H1 (cell line): Measurements from ENCODE around the gene GALNT4. TPM values are rescaled to one million over a fixed set of nuclear protein-coding genes. Genes with fewer than 3 reads are reported as not detected.

ENCODE experiments used
- CTCF ChIA-PET: fragments of 300-600 bp; sonication (Branson Sonifier 250); formaldehyde crosslinking; loops from one replicate; lab custom pipeline; 2021; ENCODE audit not compliant: partially characterized antibody; lab: Charles Lee
- POLR2A ChIA-PET: fragments of 300-600 bp; sonication (Branson Sonifier 250); formaldehyde crosslinking; loops from one replicate; lab custom pipeline; 2021; ENCODE audit warnings: inconsistent platforms; ENCODE audit not compliant: partially characterized antibody; lab: Charles Lee
- DNase-seq, 2 experiments: peaks; one replicate each; pipeline versions ENCODE4 v3.0.0 to v3.0.0-alpha.2; 2010 to 2022; ENCODE audit warnings: low spot score in 2 of 2, low read depth in 1 of 2, mixed read lengths in 1 of 2
- FAIRE-seq: peaks from 2 replicates; lab custom pipeline; 2011; peaks lifted over from hg19 to GRCh38; lab: Jason Lieb, UNC
- H2AFZ ChIP-seq: 2 replicates; pipeline ENCODE4 v1.8.1; 2012; ENCODE audit warnings: low read length, inconsistent platforms
- H2AK5ac ChIP-seq: 2 replicates; pipeline ENCODE4 v1.6.1; 2013; ENCODE audit warnings: low read depth, low read length
- H2BK120ac ChIP-seq: replicated peaks from 2 replicates; pipeline ENCODE3; 2013; ENCODE audit warnings: low read depth, low read length, inconsistent platforms
- H2BK12ac ChIP-seq: 2 replicates; pipeline ENCODE4 v1.6.1; 2013; ENCODE audit warnings: low read depth, low read length
- H2BK15ac ChIP-seq: 2 replicates; pipeline ENCODE4 v1.6.1; 2013; ENCODE audit warnings: low read length
- H2BK20ac ChIP-seq: 2 replicates; pipeline ENCODE4 v1.6.1; 2013; ENCODE audit warnings: low read length
- H2BK5ac ChIP-seq: 2 replicates; pipeline ENCODE4 v1.6.1; 2013; ENCODE audit warnings: low read depth, low read length
- H3K14ac ChIP-seq: 2 replicates; pipeline ENCODE4 v1.6.1; 2013; ENCODE audit warnings: inconsistent platforms; ENCODE audit not compliant: insufficient read length
- H3K18ac ChIP-seq: 2 replicates; pipeline ENCODE4 v1.6.1; 2013; ENCODE audit warnings: low read length; ENCODE audit errors: extremely low read depth
- H3K23ac ChIP-seq: 2 replicates; pipeline ENCODE4 v1.6.1; 2013; ENCODE audit warnings: inconsistent platforms; ENCODE audit not compliant: insufficient read length
- H3K23me2 ChIP-seq: 2 replicates; pipeline ENCODE4 v1.6.1; 2013; ENCODE audit warnings: low read depth, low read length
- H3K27ac ChIP-seq: 2 replicates; pipeline ENCODE4 v1.6.1; 2011; ENCODE audit warnings: low read depth, low read length, inconsistent platforms
- H3K27me3 ChIP-seq, 4 experiments: replicated peaks in 1 of 4; 1 replicate in 1 of 4; 2 replicates in 3 of 4; pipeline versions ENCODE4 v1.6.1 to v1.8.1; 2011 to 2013; ENCODE audit warnings: low read length in 3 of 4, mild to moderate bottlenecking in 3 of 4, inconsistent platforms in 2 of 4, mixed read lengths in 2 of 4, moderate library complexity in 1 of 4; ENCODE audit not compliant: control insufficient read depth in 3 of 4, insufficient read depth in 3 of 4; ENCODE audit errors: extremely low read depth in 1 of 4
- H3K36me3 ChIP-seq, 4 experiments: 2 replicates each; pipeline versions ENCODE4 v1.6.1 to v1.8.1; 2011 to 2013; ENCODE audit warnings: mild to moderate bottlenecking in 4 of 4, low read length in 3 of 4, moderate library complexity in 2 of 4, control low read depth in 1 of 4, inconsistent platforms in 1 of 4; ENCODE audit not compliant: insufficient read depth in 4 of 4, control insufficient read depth in 2 of 4
- H3K4ac ChIP-seq: replicated peaks from 2 replicates; pipeline ENCODE3; 2013; ENCODE audit warnings: low read length, low read depth, mixed read lengths, inconsistent platforms; ENCODE audit not compliant: insufficient read length
- H3K4me1 ChIP-seq, 4 experiments: replicated peaks in 1 of 4; 1 replicate in 1 of 4; 2 replicates in 3 of 4; pipeline versions ENCODE4 v1.6.1 to v1.8.1; 2011 to 2013; ENCODE audit warnings: low read length in 3 of 4, inconsistent platforms in 2 of 4, mixed read lengths in 1 of 4; ENCODE audit not compliant: insufficient read depth in 4 of 4, control insufficient read depth in 3 of 4
- H3K4me2 ChIP-seq, 2 experiments: 2 replicates each; pipeline versions ENCODE4 v1.6.1 to v1.8.1; 2011 to 2013; ENCODE audit warnings: low read depth in 2 of 2, low read length in 2 of 2, control low read depth in 1 of 2, inconsistent platforms in 1 of 2, mild to moderate bottlenecking in 1 of 2; ENCODE audit not compliant: insufficient read depth in 1 of 2
- H3K4me3 ChIP-seq, 4 experiments: fragments of 200-600, 300-600 bp in 1 of 4; sonication (generic), shearing (Covaris generic), sonication (Bioruptor Twin) in 1 of 4; 2 replicates each; pipeline versions ENCODE4 v1.5.1 to v1.8.1; 2011 to 2016; ENCODE audit warnings: low read length in 4 of 4, low read depth in 3 of 4, control low read depth in 2 of 4, inconsistent platforms in 2 of 4, mild to moderate bottlenecking in 2 of 4, mixed read lengths in 1 of 4, moderate library complexity in 1 of 4; ENCODE audit not compliant: insufficient read depth in 2 of 4; ENCODE audit errors: extremely low read depth in 1 of 4
- H3K56ac ChIP-seq: replicated peaks from 2 replicates; pipeline ENCODE3; 2013; ENCODE audit warnings: low read depth, mild to moderate bottlenecking, mixed read lengths, low read length, inconsistent platforms; ENCODE audit not compliant: insufficient read length
- H3K79me1 ChIP-seq: 2 replicates; pipeline ENCODE4 v1.6.1; 2013; ENCODE audit warnings: low read depth, low read length, control low read depth
- H3K79me2 ChIP-seq, 2 experiments: 2 replicates each; pipeline versions ENCODE4 v1.6.1 to v1.8.1; 2012 to 2013; ENCODE audit warnings: low read length in 2 of 2, mild to moderate bottlenecking in 2 of 2, inconsistent platforms in 1 of 2; ENCODE audit not compliant: insufficient read depth in 2 of 2, control insufficient read depth in 1 of 2
- H3K9ac ChIP-seq, 4 experiments: replicated peaks in 1 of 4; 1 replicate in 1 of 4; 2 replicates in 3 of 4; pipeline versions ENCODE4 v1.6.1 to v1.8.1; 2011 to 2013; ENCODE audit warnings: low read depth in 3 of 4, low read length in 3 of 4, control low read depth in 2 of 4, mild to moderate bottlenecking in 2 of 4, moderate library complexity in 2 of 4, inconsistent platforms in 1 of 4; ENCODE audit errors: extremely low read depth in 1 of 4
- H3K9me3 ChIP-seq, 2 experiments: 2 replicates each; pipeline versions ENCODE4 v1.6.1 to v1.8.1; 2012 to 2013; ENCODE audit warnings: mild to moderate bottlenecking in 2 of 2, moderate library complexity in 2 of 2, control low read depth in 1 of 2, inconsistent platforms in 1 of 2, low read depth in 1 of 2, low read length in 1 of 2, mixed read lengths in 1 of 2; ENCODE audit not compliant: insufficient read depth in 2 of 2
- H4K20me1 ChIP-seq, 2 experiments: replicated peaks in 1 of 2; 2 replicates each; pipeline versions ENCODE3 to v1.8.1; 2011 to 2013; ENCODE audit warnings: inconsistent platforms in 2 of 2, low read length in 2 of 2, mild to moderate bottlenecking in 1 of 2; ENCODE audit not compliant: insufficient read depth in 2 of 2, control insufficient read depth in 1 of 2
- H4K5ac ChIP-seq: 2 replicates; pipeline ENCODE4 v1.6.1; 2013; ENCODE audit warnings: low read length, low read depth, mixed read lengths, inconsistent platforms; ENCODE audit not compliant: insufficient read length
- H4K8ac ChIP-seq: 2 replicates; pipeline ENCODE4 v1.8.0; 2013; ENCODE audit warnings: mild to moderate bottlenecking, moderate library complexity, low read length, inconsistent platforms; ENCODE audit not compliant: insufficient read depth; ENCODE audit errors: extremely low read depth
- H4K91ac ChIP-seq: replicated peaks from 2 replicates; pipeline ENCODE3; 2013; ENCODE audit warnings: low read length, mixed read lengths, inconsistent platforms; ENCODE audit not compliant: insufficient read length
- ATF3 ChIP-seq: IDR thresholded peaks from 2 replicates; pipeline ENCODE4 v1.6.1; 2011; ENCODE audit warnings: low read depth, mild to moderate bottlenecking, low read length; ENCODE audit not compliant: insufficient read depth
- EZH2 ChIP-seq: fragments of 200-600 bp; sonication (generic); IDR thresholded peaks from 2 replicates; pipeline ENCODE4 v1.7.1; 2012; ENCODE audit warnings: low read depth, mild to moderate bottlenecking, moderate library complexity, low read length, inconsistent platforms; ENCODE audit not compliant: severe bottlenecking
- GABPA ChIP-seq: IDR thresholded peaks from 2 replicates; pipeline ENCODE4 v1.6.1; 2011; ENCODE audit warnings: mild to moderate bottlenecking, low read length, moderate library complexity, borderline replicate concordance; ENCODE audit not compliant: insufficient read depth
- POLR2A ChIP-seq, 2 experiments: IDR thresholded peaks; 1 replicate in 1 of 2; 2 replicates in 1 of 2; pipeline ENCODE4 v1.6.1; 2011; ENCODE audit warnings: low read depth in 2 of 2, low read length in 2 of 2, mild to moderate bottlenecking in 2 of 2; ENCODE audit errors: control extremely low read depth in 1 of 2
- SIN3A ChIP-seq, 2 experiments: IDR thresholded peaks in 1 of 2; conservative IDR thresholded peaks in 1 of 2; 2 replicates each; pipeline ENCODE4 v1.6.1; 2011 to 2012; ENCODE audit warnings: low read length in 2 of 2, improper control_type of control experiment in 1 of 2, low read depth in 1 of 2, mild to moderate bottlenecking in 1 of 2
- TAF7 ChIP-seq: optimal IDR thresholded peaks from 2 replicates; pipeline ENCODE3; 2011; ENCODE audit warnings: low read depth, mild to moderate bottlenecking, inconsistent platforms, low read length, moderate library complexity, borderline replicate concordance
- polyA plus RNA-seq, 7 experiments: library from polyadenylated mRNA; depleted of rRNA in 3 of 7; stranded (reverse) in 5 of 7; unstranded in 2 of 7; fragments of >200 nt in 5 of 7; fragments of 200-250 nt in 2 of 7; gene quantifications; 1 replicate in 5 of 7; 2 replicates in 1 of 7; 4 replicates in 1 of 7; pipeline versions ENCODE4 v1.2.1 to v1.2.3, GENCODE V29; 2011 to 2013; ENCODE audit warnings: missing spikeins in 2 of 7, mixed read lengths in 2 of 7
- total RNA-seq: library from RNA; stranded (reverse); fragmentation: NEBNext Ultra II Directional; extraction: Animal tissue kit (Norgen Biotek cat#: 25700); gene quantifications from 2 replicates; pipeline ENCODE4 v1.2.1, GENCODE V29; 2021

GALNT4 gene
- total and polyA plus RNA-seq, 2 of the 8 experiments (the other 6 are each of a cell fraction or from before 2014, with no cell fraction given) = 0.45 to 3.3 TPM

DNA sequence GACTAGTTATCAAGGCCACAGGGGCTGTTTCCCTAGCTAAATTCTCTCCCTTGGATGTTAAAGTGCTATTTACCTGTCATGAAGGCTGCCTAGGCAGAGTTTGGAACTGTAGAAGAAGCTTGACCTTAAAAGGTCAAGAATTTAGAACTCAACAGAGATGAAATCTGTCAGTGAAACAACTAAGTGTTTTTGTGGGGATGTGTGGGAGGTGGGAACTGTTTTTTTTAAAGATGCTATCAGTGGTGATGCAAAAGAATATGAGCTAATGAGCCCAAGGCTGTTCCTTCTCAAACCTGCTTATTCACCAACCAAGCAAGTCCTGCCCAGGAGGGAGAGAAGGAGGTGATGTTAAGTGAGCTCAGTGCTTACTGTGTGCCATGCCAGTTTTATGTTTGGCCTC lies 42.0 kb upstream of the GALNT4 start:
- H4K20me1 ChIP-seq = no peaks in the 10 kb centered on the region
- H4K91ac ChIP-seq = no peak overlapping the region
- H3K4me1 ChIP-seq = no peaks in the 10 kb centered on the region
- H2AK5ac ChIP-seq = no peak overlapping the region
- H3K23ac ChIP-seq = no peak overlapping the region
- CTCF ChIA-PET = interaction anchor here (1.5 kb wide), 1 partner anchor 18 kb away, joined by 4 read pairs; no protein-coding TSS in a partner anchor
- H3K27me3 ChIP-seq = no peaks in the 10 kb centered on the region
- no peak overlapping the region for H2BK120ac ChIP-seq
- no peak overlapping the region for H2BK15ac ChIP-seq
- no peaks in the 10 kb centered on the region for H3K36me3 ChIP-seq
- H3K79me1 ChIP-seq = no peaks in the 10 kb centered on the region
- no peak for DNase-seq
- TF ChIP-seq ATF3 = no peak
- TF ChIP-seq EZH2 = no peak
- no peak for TF ChIP-seq POLR2A (IDR thresholded peaks at IDR 0.05; ENCODE audit: control extremely low read depth in 1 of 2, low read depth in 2 of 2, low read length in 2 of 2)
- TF ChIP-seq SIN3A (conservative IDR thresholded peaks at IDR 0.05 in 1 of 2, IDR thresholded peaks at IDR 0.05 in 1 of 2; ENCODE audit: low read depth in 1 of 2, low read length in 2 of 2) = no peak
- no peak for TF ChIP-seq GABPA
- no peak for TF ChIP-seq TAF7
- no peak overlapping the region for H2BK12ac ChIP-seq
- no peak overlapping the region for H4K8ac ChIP-seq
- no peak overlapping the region for H3K18ac ChIP-seq
- H3K9me3 ChIP-seq = no peaks in the 10 kb centered on the region
- no peak overlapping the region for H4K5ac ChIP-seq
- no peak overlapping the region for H3K4ac ChIP-seq
- H3K4me2 ChIP-seq = no peak overlapping the region
- no peak overlapping the region for H3K56ac ChIP-seq
- H3K9ac ChIP-seq = no peak overlapping the region
- H3K23me2 ChIP-seq = no peaks in the 10 kb centered on the region; the same call in 1 of the 2 replicates
- POLR2A ChIA-PET = interaction anchor here (0.6 kb wide), 1 partner anchor 142 kb away, joined by 3 read pairs; the partner anchor contains the start of gene ATP2B1
- H3K4me3 ChIP-seq = no peak overlapping the region
- H3K79me2 ChIP-seq = no peaks in the 10 kb centered on the region
- no peak for FAIRE-seq
- no peak overlapping the region for H2BK20ac ChIP-seq
- no peak overlapping the region for H2AFZ ChIP-seq
- H3K27ac ChIP-seq = no peak overlapping the region
- H2BK5ac ChIP-seq = no peak overlapping the region
- no peak overlapping the region for H3K14ac ChIP-seq
